NCI-H2029 treated with DMSO at 0.1 percent for 48 hours (cell line): ENCODE measurements around the gene RANGRF.

ENCODE experiments used
- DNase-seq: peaks from one replicate; lab custom pipeline; 2025; lab: John Stamatoyannopoulos, UW

RANGRF gene

GRCh38 chr17:8312726-8313600, 24.5 kb downstream of the RANGRF start:
- no peak for DNase-seq

GRCh38 chr17:8314797-8315763, 26.6 kb downstream of the RANGRF start:
- DNase-seq = no peak

GRCh38 chr17:8315764-8316217, 27.3 kb downstream of the RANGRF start:
- no peak for DNase-seq

- DNase-seq = no peak
Observed at GRCh38 chr17:8318010-8318935, 29.8 kb downstream of the RANGRF start.

GRCh38 chr17:8320262-8320661, 31.8 kb downstream of the RANGRF start:
- no peak for DNase-seq

GRCh38 chr17:8320990-8321389, 32.5 kb downstream of the RANGRF start:
- DNase-seq = no peak

GRCh38 chr17:8322061-8322460, 33.6 kb downstream of the RANGRF start:
- no peak for DNase-seq

GRCh38 chr17:8324132-8324531, 35.7 kb downstream of the RANGRF start:
- no peak for DNase-seq

GRCh38 chr17:8324923-8325322, 36.5 kb downstream of the RANGRF start:
- DNase-seq = no peak

GRCh38 chr17:8326511-8327302, 38.2 kb downstream of the RANGRF start:
- no peak for DNase-seq

GRCh38 chr17:8327303-8327649, 38.8 kb downstream of the RANGRF start:
- DNase-seq = no peak

- no peak for DNase-seq
Observed at GRCh38 chr17:8332128-8332527, 43.7 kb downstream of the RANGRF start.

- DNase-seq = no peak
Observed at GRCh38 chr17:8332688-8333087, 44.2 kb downstream of the RANGRF start.

GRCh38 chr17:8333281-8333680, 44.8 kb downstream of the RANGRF start:
- DNase-seq = no peak

GRCh38 chr17:8337802-8338752, 49.6 kb downstream of the RANGRF start:
- no peak for DNase-seq

GRCh38 chr17:8338753-8339140, 50.3 kb downstream of the RANGRF start:
- DNase-seq = no peak

- no peak for DNase-seq
Observed at GRCh38 chr17:8339540-8339939, 51.1 kb downstream of the RANGRF start, which contains the start of gene ODF4. ODF4 (plus strand) TSS chr17:8339840; CDS start chr17:8340052, 212 bp downstream.
